ENCODE data around the gene TCHP.

GRCh38 chr12:109912855-109913321, 12.8 kb downstream of the TCHP start:
- no peak for TF ChIP-seq CTCF (IDR thresholded peaks at IDR 0.05)
- no peak for TF ChIP-seq POLR2A (IDR thresholded peaks at IDR 0.05)
